Hepatocyte (in vitro differentiated cells): ENCODE results near the gene ACOXL.

Experiments used
- EZH2 ChIP-seq: fragments of 200-600 bp; sonication (generic); IDR thresholded peaks from 2 replicates; pipeline ENCODE4 v1.6.1; 2016; ENCODE audit warnings: antibody characterized with exemption, mild to moderate bottlenecking, borderline replicate concordance
- TF ChIP-seq, protein P1 (sequence below): fragments of 200-600 bp; sonication (generic); IDR thresholded peaks from 2 replicates; pipeline ENCODE4 v1.5.1; 2016; ENCODE audit warnings: antibody characterized with exemption, mild to moderate bottlenecking; ENCODE audit not compliant: poor library complexity

DNA sequence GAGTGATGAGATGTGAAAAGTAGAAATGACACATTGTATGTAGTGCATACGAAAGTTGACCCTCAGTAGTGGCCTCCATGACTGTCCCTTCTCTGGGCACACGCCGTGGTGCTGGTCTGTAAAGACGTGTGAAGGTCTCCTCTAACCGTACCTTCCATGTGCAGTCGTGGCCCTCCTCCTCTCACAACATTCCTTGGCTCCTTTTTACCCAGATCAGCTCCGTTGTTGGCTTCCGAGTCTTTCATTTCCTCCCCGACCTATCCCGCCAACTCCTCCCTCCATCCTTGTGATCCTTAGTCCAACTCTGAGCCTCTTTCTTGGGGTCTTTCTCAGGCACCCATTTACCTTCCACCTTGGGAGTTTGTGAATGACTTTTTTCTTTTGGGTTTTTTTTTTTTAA, 227.9 kb downstream of the ACOXL start:
- TF ChIP-seq, protein P1, sequence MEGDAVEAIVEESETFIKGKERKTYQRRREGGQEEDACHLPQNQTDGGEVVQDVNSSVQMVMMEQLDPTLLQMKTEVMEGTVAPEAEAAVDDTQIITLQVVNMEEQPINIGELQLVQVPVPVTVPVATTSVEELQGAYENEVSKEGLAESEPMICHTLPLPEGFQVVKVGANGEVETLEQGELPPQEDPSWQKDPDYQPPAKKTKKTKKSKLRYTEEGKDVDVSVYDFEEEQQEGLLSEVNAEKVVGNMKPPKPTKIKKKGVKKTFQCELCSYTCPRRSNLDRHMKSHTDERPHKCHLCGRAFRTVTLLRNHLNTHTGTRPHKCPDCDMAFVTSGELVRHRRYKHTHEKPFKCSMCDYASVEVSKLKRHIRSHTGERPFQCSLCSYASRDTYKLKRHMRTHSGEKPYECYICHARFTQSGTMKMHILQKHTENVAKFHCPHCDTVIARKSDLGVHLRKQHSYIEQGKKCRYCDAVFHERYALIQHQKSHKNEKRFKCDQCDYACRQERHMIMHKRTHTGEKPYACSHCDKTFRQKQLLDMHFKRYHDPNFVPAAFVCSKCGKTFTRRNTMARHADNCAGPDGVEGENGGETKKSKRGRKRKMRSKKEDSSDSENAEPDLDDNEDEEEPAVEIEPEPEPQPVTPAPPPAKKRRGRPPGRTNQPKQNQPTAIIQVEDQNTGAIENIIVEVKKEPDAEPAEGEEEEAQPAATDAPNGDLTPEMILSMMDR = no peak
- no peak for TF ChIP-seq EZH2
